Liver (tissue), 3 donors: ENCODE measurements around the gene BAZ2A.

ENCODE experiments used
- CTCF ChIP-seq: fragments of 150-350 bp; IDR thresholded peaks from 2 replicates; pipeline ENCODE4 v1.5.1; 2017; ENCODE audit warnings: improper control_type of control experiment, low read depth, low read length; ENCODE audit not compliant: missing input control
- EGR1 ChIP-seq, 2 donors: IDR thresholded peaks; 2 replicates each; pipeline ENCODE4 v1.6.1; 2016 to 2018; ENCODE audit warnings: antibody characterized with exemption in 2 of 2, low read depth in 2 of 2
- FOXA1 ChIP-seq: IDR thresholded peaks from 2 replicates; pipeline ENCODE4 v1.6.1; 2016; ENCODE audit warnings: antibody characterized with exemption
- GABPA ChIP-seq, 2 donors: IDR thresholded peaks in 1 of 2; conservative IDR thresholded peaks in 1 of 2; 2 replicates each; pipeline ENCODE4 v1.6.1; 2016; ENCODE audit warnings: antibody characterized with exemption in 2 of 2, mild to moderate bottlenecking in 1 of 2, moderate library complexity in 1 of 2
- HNF4A ChIP-seq, 2 donors: conservative IDR thresholded peaks; 2 replicates each; pipeline ENCODE4 v1.6.1; 2016; ENCODE audit warnings: antibody characterized with exemption in 2 of 2, mild to moderate bottlenecking in 2 of 2
- JUND ChIP-seq, 2 donors: IDR thresholded peaks; 2 replicates each; pipeline ENCODE4 v1.6.1; 2016; ENCODE audit warnings: antibody characterized with exemption in 2 of 2
- MAX ChIP-seq: IDR thresholded peaks from 2 replicates; pipeline ENCODE4 v1.6.1; 2016; ENCODE audit warnings: antibody characterized with exemption
- RAD21 ChIP-seq, 2 donors: IDR thresholded peaks; 2 replicates each; pipeline ENCODE4 v1.6.1; 2016; ENCODE audit warnings: antibody characterized with exemption in 2 of 2, mild to moderate bottlenecking in 2 of 2
- REST ChIP-seq: IDR thresholded peaks from 2 replicates; pipeline ENCODE4 v1.6.1; 2016; ENCODE audit warnings: antibody characterized with exemption, mild to moderate bottlenecking
- SP1 ChIP-seq: IDR thresholded peaks from 2 replicates; pipeline ENCODE4 v1.6.1; 2018; ENCODE audit warnings: antibody characterized with exemption, mild to moderate bottlenecking
- TAF1 ChIP-seq: conservative IDR thresholded peaks from 2 replicates; pipeline ENCODE4 v1.6.1; 2016; ENCODE audit warnings: antibody characterized with exemption, mild to moderate bottlenecking
- YY1 ChIP-seq: IDR thresholded peaks from 2 replicates; pipeline ENCODE4 v1.6.1; 2016; ENCODE audit warnings: antibody characterized with exemption, mild to moderate bottlenecking
- donor health status: healthy.
- donor health status: healthy.

GRCh38 chr12:56596815-56597214, 33.3 kb downstream of the BAZ2A start:
- no peak for TF ChIP-seq CTCF
- no peak for TF ChIP-seq EGR1 (IDR thresholded peaks at IDR 0.05; ENCODE audit: low read depth in 2 of 2)
- no peak for TF ChIP-seq RAD21 (IDR thresholded peaks at IDR 0.05)
- no peak for TF ChIP-seq JUND (IDR thresholded peaks at IDR 0.05)
- no peak for TF ChIP-seq HNF4A (conservative IDR thresholded peaks at IDR 0.05)
- no peak for TF ChIP-seq REST
- TF ChIP-seq MAX = no peak
- TF ChIP-seq TAF1 = no peak
- TF ChIP-seq GABPA (IDR thresholded peaks at IDR 0.05 in 1 of 2, conservative IDR thresholded peaks at IDR 0.05 in 1 of 2) = no peak
- no peak for TF ChIP-seq FOXA1
- TF ChIP-seq SP1 = no peak
- no peak for TF ChIP-seq YY1
